Transverse colon (tissue), 3 donors: Measurements from ENCODE around the gene TMEM132D.

ENCODE experiments used
- CTCF ChIP-seq, 5 experiments: fragments of 200-600 bp in 3 of 5; fragments of 450-650 bp in 2 of 5; sonication (generic) in 3 of 5; IDR thresholded peaks; 1 replicate in 2 of 5; 2 replicates in 3 of 5; pipeline ENCODE4 v1.5.1; 2016 to 2017; ENCODE audit warnings: antibody characterized with exemption in 5 of 5, inconsistent platforms in 3 of 5, mild to moderate bottlenecking in 2 of 5, moderate library complexity in 1 of 5
- POLR2A ChIP-seq: fragments of 450-650 bp; IDR thresholded peaks from one replicate; pipeline ENCODE4 v1.6.1; 2016; ENCODE audit warnings: antibody characterized with exemption, mild to moderate bottlenecking, moderate library complexity

GRCh38 chr12:129659961-129660622 lies 243.7 kb downstream of the TMEM132D start:
- TF ChIP-seq POLR2A: no peak
- no peak for TF ChIP-seq CTCF (IDR thresholded peaks at IDR 0.05)
